SK-N-SH (cell line): Measurements from ENCODE around the gene ZFYVE27. TPM values are rescaled to one million over a fixed set of nuclear protein-coding genes. Genes with fewer than 3 reads are reported as not detected.
"Not testable (repeated sequence)": the region's sequence is repeated elsewhere in the genome, so short reads cannot be mapped to it uniquely, and the experiment has no call there.

Experiments used
- CTCF ChIA-PET: fragments of 300-600, 350-600 bp; formaldehyde crosslinking; extraction: SDS; loops from one replicate; lab custom pipeline; 2021; lab: Yijun Ruan, JAX
- POLR2A ChIA-PET: fragments of 350-600 bp; sonication (Branson Sonifier 250); formaldehyde crosslinking; extraction: SDS; loops from one replicate; lab custom pipeline; 2020; ENCODE audit warnings: antibody characterized with exemption, inconsistent platforms; lab: Yijun Ruan, JAX
- DNase-seq: peaks from one replicate; pipeline ENCODE4 v3.0.0; 2012
- H2AFZ ChIP-seq: fragments of 200-600 bp; sonication (generic); 2 replicates; pipeline ENCODE4 v1.8.1; 2016; ENCODE audit warnings: antibody characterized with exemption, mild to moderate bottlenecking, low read depth
- H3F3A ChIP-seq: fragments of 200-600 bp; sonication (generic); replicated peaks from 2 replicates; pipeline ENCODE3; 2016; ENCODE audit warnings: antibody characterized with exemption, mild to moderate bottlenecking; ENCODE audit not compliant: insufficient read depth
- H3K27ac ChIP-seq, 2 experiments: fragments of 200-500 bp in 1 of 2; fragments of 200-600 bp in 1 of 2; sonication (Bioruptor generic) in 1 of 2; sonication (generic), shearing (Covaris generic) in 1 of 2; 2 replicates each; pipeline versions ENCODE4 v1.5.1 to v1.6.1; 2014 to 2016; ENCODE audit warnings: low read depth in 2 of 2, inconsistent platforms in 1 of 2, low read length in 1 of 2, mild to moderate bottlenecking in 1 of 2, mixed read lengths in 1 of 2
- H3K27me3 ChIP-seq: fragments of 200-600 bp; sonication (generic), shearing (Covaris generic); 2 replicates; pipeline ENCODE4 v1.6.1; 2016; ENCODE audit warnings: mixed run types; ENCODE audit not compliant: insufficient read depth
- H3K36me3 ChIP-seq, 2 experiments: fragments of 200-500 bp in 1 of 2; fragments of 200-600 bp in 1 of 2; sonication (Bioruptor generic) in 1 of 2; sonication (generic) in 1 of 2; replicated peaks in 1 of 2; 2 replicates each; pipeline versions ENCODE3 to v1.5.1; 2014 to 2016; ENCODE audit warnings: low read length in 1 of 2, mild to moderate bottlenecking in 1 of 2; ENCODE audit not compliant: insufficient read depth in 2 of 2, control insufficient read depth in 1 of 2
- H3K4me1 ChIP-seq, 2 experiments: fragments of 200-500 bp in 1 of 2; fragments of 200-600 bp in 1 of 2; sonication (Bioruptor generic) in 1 of 2; sonication (generic), shearing (Covaris generic) in 1 of 2; 2 replicates each; pipeline versions ENCODE4 v1.5.1 to v1.6.1; 2014 to 2016; ENCODE audit warnings: low read depth in 1 of 2, low read length in 1 of 2, mixed run types in 1 of 2; ENCODE audit not compliant: insufficient read depth in 2 of 2, control insufficient read depth in 1 of 2
- H3K4me2 ChIP-seq: fragments of 200-600 bp; sonication (generic), shearing (Covaris generic); 2 replicates; pipeline ENCODE4 v1.6.1; 2017; ENCODE audit warnings: mixed run types
- H3K4me3 ChIP-seq, 2 experiments: fragments of 200-500 bp in 1 of 2; fragments of 200-600 bp in 1 of 2; sonication (Bioruptor generic) in 1 of 2; sonication (generic), shearing (Covaris generic) in 1 of 2; 2 replicates each; pipeline versions ENCODE4 v1.5.1 to v1.8.1; 2014 to 2016; ENCODE audit warnings: low read depth in 2 of 2, inconsistent platforms in 1 of 2, low read length in 1 of 2, mild to moderate bottlenecking in 1 of 2, mixed read lengths in 1 of 2, moderate library complexity in 1 of 2
- H3K79me2 ChIP-seq: fragments of 200-600 bp; sonication (generic); 2 replicates; pipeline ENCODE4 v1.8.1; 2017; ENCODE audit warnings: mild to moderate bottlenecking; ENCODE audit not compliant: insufficient read depth
- H3K9ac ChIP-seq: fragments of 200-600 bp; sonication (generic); 2 replicates; pipeline ENCODE4 v1.6.1; 2017; ENCODE audit warnings: mixed run types
- H3K9me2 ChIP-seq: fragments of 200-600 bp; sonication (generic); 2 replicates; pipeline ENCODE4 v1.6.1; 2017; ENCODE audit warnings: mixed run types
- H3K9me3 ChIP-seq: fragments of 200-600 bp; sonication (generic); 2 replicates; pipeline ENCODE4 v1.6.1; 2017; ENCODE audit warnings: mixed run types, mild to moderate bottlenecking, moderate library complexity
- H4K20me1 ChIP-seq: fragments of 200-600 bp; sonication (generic); 2 replicates; pipeline ENCODE4 v1.6.1; 2017; ENCODE audit warnings: mild to moderate bottlenecking, mixed run types; ENCODE audit not compliant: insufficient read depth
- CTCF ChIP-seq: fragments of 200-600 bp; sonication (generic); IDR thresholded peaks from 2 replicates; pipeline ENCODE4 v1.6.1; 2017; ENCODE audit warnings: antibody characterized with exemption, mild to moderate bottlenecking, moderate library complexity
- FOXM1 ChIP-seq: IDR thresholded peaks from 2 replicates; pipeline ENCODE4 v1.4.0; 2012; ENCODE audit warnings: low read depth, mild to moderate bottlenecking
- GABPA ChIP-seq: IDR thresholded peaks from 2 replicates; pipeline ENCODE4 v1.4.0; 2012; ENCODE audit warnings: low read depth, mild to moderate bottlenecking
- GATA2 ChIP-seq: sonication (generic); formaldehyde crosslinking; IDR thresholded peaks from 2 replicates; pipeline ENCODE4 v1.5.0; 2020; ENCODE audit warnings: mild to moderate bottlenecking, missing genetic modification reagents
- MAX ChIP-seq: IDR thresholded peaks from 2 replicates; pipeline ENCODE4 v1.4.0; 2012; ENCODE audit warnings: low read depth
- PBX3 ChIP-seq: IDR thresholded peaks from 2 replicates; pipeline ENCODE4; 2012
- POLR2AphosphoS5 ChIP-seq: IDR thresholded peaks from 2 replicates; pipeline ENCODE4 v1.6.1; 2012; ENCODE audit warnings: low read depth, low read length
- RAD21 ChIP-seq: IDR thresholded peaks from 2 replicates; pipeline ENCODE4 v1.6.1; 2012; ENCODE audit warnings: mild to moderate bottlenecking, low read length
- RFX5 ChIP-seq: IDR thresholded peaks from 2 replicates; pipeline ENCODE4 v1.6.1; 2012; ENCODE audit warnings: mild to moderate bottlenecking, improper control_type of control experiment, low read length
- SMC3 ChIP-seq: IDR thresholded peaks from 2 replicates; pipeline ENCODE4 v1.6.1; 2012; ENCODE audit warnings: low read depth, low read length, improper control_type of control experiment
- USF1 ChIP-seq: IDR thresholded peaks from 2 replicates; pipeline ENCODE4 v1.4.0; 2012; ENCODE audit warnings: low read depth, borderline replicate concordance
- YY1 ChIP-seq: IDR thresholded peaks from 2 replicates; pipeline ENCODE4 v1.4.0; 2012; ENCODE audit warnings: low read depth, mild to moderate bottlenecking
- WGBS: methylation state at CpG from one replicate; pipeline ENCODE4 v1.1.6; 2017; ENCODE audit warnings: low lambda C conversion rate; 5-methylcytosine and 5-hydroxymethylcytosine counted together
- polyA plus RNA-seq, 3 experiments: library from polyadenylated mRNA; depleted of rRNA; stranded (reverse); fragments of >200 nt; gene quantifications; 2 replicates each; pipeline ENCODE4 v1.2.3, GENCODE V29; 2012

ZFYVE27 gene
- polyA plus RNA-seq, 1 of the 3 experiments (the other 2 are of a cell fraction) = 30.5 TPM

DNA sequence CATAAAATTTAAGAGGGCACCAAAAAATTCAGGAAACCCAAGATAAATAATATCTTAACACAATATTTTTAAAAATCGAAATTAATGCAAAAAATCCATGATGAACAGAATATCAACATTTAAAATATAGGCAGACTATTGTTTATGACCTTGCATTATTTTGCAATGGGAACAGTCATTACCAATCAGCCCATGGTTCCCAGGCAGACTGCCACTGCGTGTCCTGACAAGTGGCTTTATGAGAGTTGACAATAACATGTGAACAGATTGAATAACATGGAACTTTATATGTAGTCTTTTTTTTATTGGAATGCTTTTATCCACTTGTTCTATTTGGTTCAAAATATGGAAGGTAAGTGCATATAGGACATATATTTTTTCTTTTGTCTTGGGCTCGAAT, 46.8 kb upstream of the ZFYVE27 start (continued):
- TF ChIP-seq GATA2 (CRISPR knock-in tag) (no peak), RFX5 (no peak), PBX3 (no peak), FOXM1 (no peak), GABPA (no peak), MAX (no peak), POLR2AphosphoS5 (no peak), USF1 (no peak)

- not testable (repeated sequence) for H3F3A ChIP-seq, H3K9ac ChIP-seq, H3K9me2 ChIP-seq, H3K27ac ChIP-seq, H3K4me1 ChIP-seq, H3K4me3 ChIP-seq, H3K27me3 ChIP-seq, H3K4me2 ChIP-seq, H4K20me1 ChIP-seq, H3K9me3 ChIP-seq, DNase-seq, H2AFZ ChIP-seq, H3K36me3 ChIP-seq, H3K79me2 ChIP-seq
- POLR2A ChIA-PET = interaction anchor here (1.0 kb wide), 1 partner anchor 11 kb away, joined by 4 read pairs; the partner anchor contains the start of gene AVPI1
- WGBS = 81% methylated on average over 11 of the region's 11 CpGs
- CTCF ChIA-PET = interaction anchor here (1.0 to 3.7 kb wide), 6 partner anchors 10 to 34 kb away, joined by 3 to 22 read pairs (median 7); partner anchors contain the start of gene MARVELD1
Measured at GRCh38 chr10:97698072-97698655, 38.8 kb upstream of the ZFYVE27 start.

DNA sequence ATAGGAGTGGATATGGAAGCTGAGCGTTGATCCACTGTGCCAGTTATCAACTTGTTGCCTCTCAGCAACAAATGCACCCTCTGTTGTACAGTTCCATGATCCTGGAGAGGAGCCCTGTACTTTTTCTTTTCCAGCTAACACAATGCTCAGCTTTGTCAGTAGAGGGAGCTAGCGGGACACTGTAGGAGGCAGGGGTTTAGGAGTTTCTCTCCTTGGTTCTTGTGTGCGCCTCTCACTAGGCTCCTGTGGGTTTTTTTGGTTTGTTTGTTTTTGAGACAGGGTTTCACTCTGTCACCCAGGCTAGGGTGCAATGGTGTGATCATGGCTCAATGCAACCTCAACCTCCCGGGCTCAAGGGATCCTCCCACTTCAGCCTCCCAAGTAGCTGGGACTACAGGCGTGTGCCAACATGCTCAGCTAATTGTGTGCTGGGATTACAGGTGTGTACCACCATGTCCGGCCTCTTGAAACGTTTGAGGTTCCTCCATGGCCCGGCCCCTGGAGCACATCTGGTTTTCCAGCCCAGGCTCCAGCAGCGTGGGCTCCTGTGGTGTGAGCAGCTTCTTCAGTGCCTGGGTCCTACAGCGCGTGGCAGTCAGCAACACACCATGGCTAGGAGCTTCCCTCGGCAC, 35.4 kb upstream of the ZFYVE27 start:
- WGBS = 44% methylated on average over 12 of the region's 12 CpGs
- Histone ChIP-seq H3K4me2 (no peak overlapping the region), H3K4me1 (no peaks in the 10 kb centered on the region), H3K36me3 (no peaks in the 10 kb centered on the region), H3F3A (no peaks in the 10 kb centered on the region), H3K4me3 (no peak overlapping the region; a peak in 1 of 4 replicates), H3K27ac (no peak overlapping the region), H3K9ac (no peak overlapping the region), H2AFZ (no peak overlapping the region; the same call in 1 of the 2 replicates), H3K27me3 (no peaks in the 10 kb centered on the region), H3K79me2 (no peaks in the 10 kb centered on the region), H4K20me1 (no peaks in the 10 kb centered on the region), H3K9me2 (no peaks in the 10 kb centered on the region), H3K9me3 (no peaks in the 10 kb centered on the region)
- TF ChIP-seq RAD21 (peak; percentile 88), YY1 (no peak), SMC3 (peak; percentile 78), CTCF (peak; percentile 86)
- ChIA-PET CTCF (interaction anchor here (0.6 to 25.0 kb wide), 28 partner anchors 8 to 237 kb away, joined by 3 to 687 read pairs (median 6); partner anchors contain the start of genes ANKRD2, AVPI1, MARVELD1 and ZFYVE27), POLR2A (interaction anchor here (1.0 kb wide), 1 partner anchor 18 kb away, joined by 3 read pairs; no protein-coding TSS in a partner anchor)
- DNase-seq = peak; percentile 78
